ENCODE measurements around the gene NBEAL2.
A peak's percentile ranks its signal among the peaks of the same experiment; 100 is the strongest.
"Not testable (repeated sequence)": the region's sequence is repeated elsewhere in the genome, so short reads cannot be mapped to it uniquely, and the experiment has no call there.

The NBEAL2 gene

DNA sequence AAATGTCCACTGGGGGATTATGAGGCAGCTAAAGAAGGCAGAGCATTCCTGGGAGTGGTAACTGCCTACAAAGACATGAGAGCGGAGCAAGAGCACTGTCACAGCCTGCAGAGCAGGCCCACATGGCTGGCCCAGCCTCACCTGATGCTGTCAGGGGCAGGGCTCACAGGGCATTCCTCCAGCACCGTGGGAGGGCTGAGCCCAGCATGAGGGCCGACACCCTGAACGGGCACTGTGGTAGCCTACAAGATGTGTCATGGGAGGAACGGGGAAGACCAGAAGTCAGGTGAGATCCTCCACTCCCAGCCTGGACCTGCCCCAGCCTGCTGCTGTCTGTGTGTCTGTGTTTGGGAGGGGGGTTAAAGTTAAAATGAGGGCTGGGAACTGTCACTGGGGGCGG is 33.0 kb upstream of the NBEAL2 start:
- no peak for DNase-seq

DNA sequence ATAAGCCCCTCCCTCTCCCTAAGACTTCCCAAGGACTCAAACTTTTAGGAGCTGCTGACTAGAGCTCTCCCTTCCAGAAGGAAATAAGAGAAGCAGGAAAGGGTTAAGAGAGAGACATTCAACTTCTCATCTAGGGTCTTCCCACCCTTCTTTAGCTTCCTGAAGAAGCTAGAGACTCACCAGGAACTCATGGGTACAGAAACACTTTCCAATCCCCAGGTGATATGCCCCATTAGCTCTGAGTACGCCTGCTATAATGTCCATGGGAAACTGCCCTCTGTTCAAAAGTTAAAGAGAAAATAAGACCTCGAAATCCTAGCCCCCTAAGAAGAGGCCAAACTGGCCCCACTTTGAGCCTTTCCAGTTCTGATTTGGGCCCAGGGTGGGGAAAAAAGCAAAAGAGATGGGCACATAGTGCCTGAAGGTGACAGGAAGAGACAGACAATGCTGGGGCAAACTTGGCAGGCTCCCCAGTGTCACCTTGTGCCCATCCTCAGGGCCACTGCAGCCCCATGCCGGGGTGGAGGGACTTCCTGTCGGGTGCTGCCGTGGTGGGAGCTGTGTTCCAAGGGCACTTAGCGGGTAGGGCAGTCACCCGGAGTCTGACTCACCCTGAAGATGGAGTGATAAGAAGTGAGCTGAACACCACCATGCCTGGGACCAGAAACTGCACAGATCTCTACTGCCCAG is 32.5 kb upstream of the NBEAL2 start:
- DNase-seq: peak; percentile 83

DNA sequence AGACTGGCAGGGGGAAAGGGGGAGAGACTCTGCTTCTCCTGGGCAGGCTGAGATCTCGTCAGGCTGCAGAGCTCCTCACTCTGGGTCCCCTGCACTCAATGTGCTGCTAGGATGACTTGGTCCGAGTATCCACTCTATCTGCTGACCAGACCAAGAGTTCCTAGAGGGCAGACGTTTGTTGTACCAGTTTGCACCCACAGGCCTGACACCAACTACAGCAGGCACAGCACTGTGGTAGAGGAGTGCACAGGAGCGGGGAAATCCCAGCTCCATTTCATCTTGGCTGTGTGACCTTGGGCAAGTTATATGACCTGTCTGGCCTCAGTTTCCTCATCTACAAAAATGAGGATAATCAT is 31.9 kb upstream of the NBEAL2 start:
- no peak for DNase-seq

DNA sequence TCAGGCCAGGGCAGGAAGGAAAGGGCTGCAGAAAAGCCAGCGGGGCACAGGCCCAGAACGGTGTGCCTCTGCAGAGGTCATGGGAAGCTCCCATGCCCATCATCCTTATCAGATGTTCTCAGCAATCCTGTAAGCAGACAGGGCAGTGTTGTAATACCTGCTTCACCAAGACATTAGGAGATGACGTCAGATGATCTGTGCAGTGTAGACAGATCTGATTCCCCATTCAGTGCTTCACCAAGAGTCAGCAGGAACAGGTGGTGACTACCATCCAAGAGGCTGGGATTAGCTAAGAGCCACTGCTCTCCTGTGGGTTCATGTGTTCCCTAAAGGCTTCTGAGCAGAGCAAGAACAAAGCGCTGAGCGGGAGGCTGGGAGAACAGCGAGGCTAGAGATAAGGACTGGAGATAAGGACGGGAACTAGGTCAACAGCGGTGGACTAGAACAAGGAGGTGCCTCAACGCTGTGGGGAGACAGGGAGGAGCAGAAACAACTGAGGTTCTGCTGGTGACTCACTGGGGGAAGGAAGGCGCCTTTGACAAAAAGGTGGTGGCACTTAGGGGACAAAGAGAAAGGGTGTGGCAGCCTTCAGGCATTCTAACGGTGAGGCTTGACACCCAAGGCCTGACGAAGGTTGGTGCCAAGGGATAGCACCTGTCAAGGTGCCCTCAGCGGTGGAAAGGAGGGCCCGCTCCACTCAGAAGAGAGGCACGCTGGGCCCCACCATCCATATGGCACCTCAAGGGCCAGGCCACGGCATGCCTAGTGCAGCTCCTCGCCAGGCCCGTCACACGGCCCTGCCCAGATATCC is 31.3 kb upstream of the NBEAL2 start:
- DNase-seq: peak; percentile 79

DNA sequence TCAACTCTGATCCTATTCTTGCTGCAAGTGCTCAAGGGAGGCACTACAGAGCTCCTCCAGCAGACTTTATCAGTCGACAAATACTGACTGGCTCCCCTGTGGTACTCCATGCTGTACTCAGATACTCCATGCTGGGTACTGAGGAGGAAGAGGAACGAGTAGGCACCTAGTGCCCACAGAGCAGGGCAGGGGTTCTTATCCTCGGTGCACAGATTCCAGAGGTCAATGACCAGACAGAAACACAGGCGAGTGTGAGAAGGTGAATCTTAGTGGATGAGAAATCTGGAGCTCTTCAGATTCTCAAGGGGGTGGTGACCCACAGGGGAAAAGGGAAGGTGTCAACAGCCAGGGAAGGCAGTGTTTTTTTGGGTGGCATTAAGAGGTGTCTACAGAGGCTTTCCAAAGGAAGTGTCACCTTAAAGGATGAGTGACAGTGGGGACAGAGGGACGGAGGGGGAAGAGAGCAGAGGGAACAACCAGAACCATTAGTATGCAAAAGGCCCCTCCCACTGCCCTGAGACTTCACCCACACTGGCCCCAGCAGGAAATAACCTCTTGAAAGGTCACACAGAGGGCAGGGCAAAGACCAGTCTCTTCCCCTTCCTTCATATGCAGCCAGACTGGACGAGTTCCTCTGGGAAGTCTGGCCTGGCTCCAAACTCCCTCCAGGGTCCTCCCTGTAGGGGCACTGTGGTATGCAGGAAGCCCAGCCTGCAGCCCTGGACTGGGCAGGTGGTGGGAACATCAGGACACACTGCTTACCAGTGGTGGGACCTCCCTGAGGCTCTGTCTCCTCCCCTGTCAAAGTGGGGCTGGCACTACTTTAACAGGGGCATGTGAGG is 30.4 kb upstream of the NBEAL2 start:
- DNase-seq: no peak

DNA sequence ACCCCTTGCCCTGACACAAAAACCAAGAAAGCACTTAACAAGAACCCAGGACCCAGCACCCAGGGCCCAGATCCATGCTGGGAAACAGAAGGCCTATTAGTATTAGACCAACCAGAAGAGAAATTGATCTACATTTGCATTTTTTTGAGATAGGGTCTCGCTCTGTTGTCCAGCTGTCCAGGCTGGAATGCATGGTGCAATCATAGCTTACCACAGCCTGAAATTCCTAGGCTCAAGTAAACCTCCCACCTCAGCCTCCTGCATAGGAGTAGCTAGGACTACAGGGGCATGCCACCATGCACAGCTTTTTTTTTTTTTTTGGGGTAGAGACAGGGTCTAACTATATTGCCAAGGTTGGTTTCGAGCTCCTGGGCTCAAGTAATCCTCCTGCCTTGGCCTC is 29.3 kb upstream of the NBEAL2 start:
- DNase-seq: no peak

DNA sequence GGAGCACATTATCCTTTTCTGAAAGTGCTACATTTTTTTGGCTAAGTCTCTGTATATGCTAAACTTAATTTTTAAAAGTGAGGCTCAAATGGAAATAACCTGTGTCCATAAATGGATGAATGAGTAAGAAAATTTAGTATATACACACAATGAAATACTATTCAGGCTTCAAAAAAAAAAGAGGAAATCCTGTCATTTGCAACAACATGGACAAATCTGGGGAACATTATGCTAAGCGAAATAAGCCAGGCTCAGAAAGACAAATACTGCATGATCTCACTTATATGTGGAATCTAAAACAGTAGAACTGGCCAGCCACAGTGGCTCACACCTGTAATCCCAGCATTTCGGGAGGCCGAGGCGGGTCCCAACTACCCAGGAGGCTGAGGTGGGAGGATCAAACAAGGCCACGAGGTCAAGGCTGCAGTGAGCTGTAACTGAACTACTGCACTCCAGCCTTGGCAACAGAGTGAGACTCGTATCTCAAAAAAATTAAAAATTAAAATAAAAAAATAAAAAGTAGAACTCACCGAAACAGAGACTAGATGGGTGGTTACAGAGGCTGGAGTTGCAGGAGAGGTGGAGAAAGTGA is 28.7 kb upstream of the NBEAL2 start:
- no peak for DNase-seq

DNA sequence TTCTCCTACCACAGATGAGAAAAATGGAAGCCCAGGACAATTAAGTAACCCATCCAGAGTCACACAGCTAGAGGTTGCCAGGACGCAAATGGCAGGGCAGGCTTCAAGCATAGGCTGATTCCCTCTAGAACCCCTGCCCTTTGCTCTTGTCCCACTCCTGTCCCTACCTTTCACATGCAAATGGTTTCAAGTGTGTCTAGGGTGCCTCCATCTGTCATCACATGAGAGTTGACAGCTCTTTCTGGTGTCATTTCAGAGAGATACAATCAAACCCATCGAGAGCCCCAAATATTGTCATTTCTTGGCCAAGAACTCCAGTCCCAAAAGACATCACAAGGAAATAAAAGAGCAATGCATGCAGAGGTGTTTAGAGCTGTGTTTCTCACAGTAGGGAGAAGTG is 26.7 kb upstream of the NBEAL2 start:
- DNase-seq: no peak

DNA sequence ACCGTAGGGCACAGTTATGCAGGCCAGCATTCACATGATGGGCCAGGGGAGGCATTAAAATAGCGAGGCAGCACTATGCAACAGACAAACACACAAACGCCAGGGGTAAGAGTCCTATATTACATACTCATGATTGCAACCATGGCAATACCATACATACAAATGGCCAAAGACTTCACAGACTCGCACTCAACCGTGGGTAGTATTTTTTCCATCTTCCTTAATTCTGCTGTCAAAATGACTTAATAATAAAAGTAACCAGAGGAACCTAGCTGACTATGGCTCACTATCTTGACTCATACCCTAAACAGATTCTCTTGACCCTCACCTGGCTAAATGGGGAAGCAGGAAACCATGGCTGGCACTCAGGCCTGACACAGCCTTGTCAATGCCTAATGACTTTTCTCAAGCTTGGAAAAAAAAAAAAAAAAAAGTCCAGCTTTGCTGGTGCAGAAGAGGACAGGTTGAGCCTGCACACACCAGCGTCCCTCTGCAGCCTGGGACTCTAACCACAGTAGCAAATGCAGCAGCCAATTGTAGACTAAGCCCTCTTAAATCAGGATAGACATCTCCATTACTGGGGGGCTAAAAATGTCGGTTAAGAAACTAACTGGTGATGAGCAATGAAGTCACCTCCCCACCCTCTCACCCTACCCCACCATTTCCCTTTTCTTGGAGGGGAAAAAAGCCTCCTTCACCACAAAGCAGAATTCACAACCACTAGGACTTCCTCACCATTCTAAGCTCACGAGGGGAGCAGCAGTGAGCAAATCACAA is 26.0 kb upstream of the NBEAL2 start:
- no peak for DNase-seq

DNA sequence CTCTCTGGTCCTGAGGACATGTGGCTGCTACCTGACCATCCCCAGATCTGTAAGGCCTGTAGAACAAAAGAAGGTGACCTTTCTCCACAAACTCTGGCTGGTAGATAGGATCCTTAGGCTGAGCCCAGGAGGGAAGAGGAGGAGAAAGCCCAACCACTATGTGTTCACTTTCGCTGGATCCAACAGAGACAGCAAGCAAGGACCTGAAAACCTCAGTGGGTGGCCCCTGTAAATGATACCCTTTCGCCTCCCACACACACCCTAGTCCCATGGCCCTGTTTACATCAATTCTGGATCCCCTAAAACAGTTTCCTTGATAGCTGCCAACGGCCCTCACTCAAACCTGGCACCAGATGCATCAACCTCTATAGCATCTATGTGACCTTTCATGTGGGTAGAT is 25.3 kb upstream of the NBEAL2 start:
- no peak for DNase-seq

DNA sequence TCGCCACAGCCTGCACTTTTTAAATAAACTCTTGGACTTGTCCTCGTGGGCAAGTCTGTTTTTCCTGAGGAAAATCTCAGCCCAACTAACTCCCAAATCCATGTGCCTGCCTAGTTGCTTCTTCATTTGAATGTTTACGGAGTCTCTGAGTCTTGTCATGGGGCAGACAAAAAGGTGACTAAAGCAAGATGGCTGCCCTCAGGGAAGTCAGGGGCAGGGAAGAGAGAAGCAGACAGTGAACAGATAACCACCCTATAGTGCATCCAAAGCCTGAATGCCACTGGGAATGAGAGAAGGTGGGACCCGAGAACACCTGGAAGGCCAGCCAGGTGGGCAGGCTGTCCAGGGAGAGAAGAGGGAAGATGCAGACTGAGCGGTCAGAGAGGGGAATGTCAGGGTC is 24.3 kb upstream of the NBEAL2 start:
- no peak for DNase-seq

DNA sequence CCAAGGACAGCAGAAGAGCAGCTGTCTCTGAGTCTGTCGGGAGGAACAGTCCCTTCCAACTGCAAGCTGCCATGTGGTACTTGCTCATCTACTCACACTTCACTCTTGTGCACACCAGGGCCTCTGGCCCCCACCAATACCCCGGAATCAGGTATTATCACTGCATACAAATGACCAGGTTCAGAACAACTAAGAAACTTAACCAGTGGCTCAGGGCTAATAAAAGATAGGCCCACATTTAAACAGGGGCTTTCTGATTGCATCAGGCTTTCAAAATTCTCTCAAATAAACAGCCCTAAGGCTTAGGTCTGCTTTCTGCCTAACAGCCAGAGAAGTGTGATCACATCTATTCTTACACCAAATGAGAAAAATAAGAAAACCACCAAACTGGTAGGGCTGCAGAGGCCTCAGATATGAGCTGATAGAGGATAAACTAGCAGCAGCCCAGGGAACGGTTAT is 23.6 kb upstream of the NBEAL2 start:
- DNase-seq: peak; percentile 33

DNA sequence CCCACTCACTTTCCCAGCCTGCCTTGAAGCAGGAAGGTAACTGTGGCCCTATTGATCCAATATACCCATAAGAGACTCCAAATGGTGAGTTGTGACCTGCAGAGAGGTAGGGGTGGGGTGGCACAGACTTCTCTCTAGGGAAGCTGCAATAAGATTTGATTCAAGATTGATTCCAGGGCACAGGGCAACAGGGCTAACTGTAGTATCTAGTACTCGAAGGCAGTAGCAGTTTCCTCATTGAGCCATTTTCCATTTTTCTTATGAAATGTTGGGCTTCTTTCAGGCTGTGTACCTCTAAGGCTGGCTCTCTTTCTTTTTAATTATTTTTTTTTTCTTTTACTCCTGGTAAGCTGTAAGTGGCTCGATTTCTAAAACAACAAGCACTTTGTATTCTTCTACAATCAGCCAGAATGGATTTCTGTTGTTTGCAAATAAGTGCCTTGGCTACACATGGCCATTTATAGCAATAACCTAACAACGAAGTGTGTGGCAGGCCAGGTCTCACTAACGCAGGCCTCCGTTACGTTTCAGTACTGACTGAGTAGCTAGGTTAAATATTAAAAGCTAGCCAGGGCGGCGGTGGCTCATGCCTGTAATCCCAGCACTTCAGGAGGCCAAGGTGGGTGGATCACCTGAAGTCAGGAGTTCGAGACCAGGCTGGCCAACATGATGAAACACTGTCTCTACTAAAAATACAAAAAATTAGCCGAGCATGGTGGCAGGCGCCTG is 22.2 kb upstream of the NBEAL2 start:
- no peak for DNase-seq

DNA sequence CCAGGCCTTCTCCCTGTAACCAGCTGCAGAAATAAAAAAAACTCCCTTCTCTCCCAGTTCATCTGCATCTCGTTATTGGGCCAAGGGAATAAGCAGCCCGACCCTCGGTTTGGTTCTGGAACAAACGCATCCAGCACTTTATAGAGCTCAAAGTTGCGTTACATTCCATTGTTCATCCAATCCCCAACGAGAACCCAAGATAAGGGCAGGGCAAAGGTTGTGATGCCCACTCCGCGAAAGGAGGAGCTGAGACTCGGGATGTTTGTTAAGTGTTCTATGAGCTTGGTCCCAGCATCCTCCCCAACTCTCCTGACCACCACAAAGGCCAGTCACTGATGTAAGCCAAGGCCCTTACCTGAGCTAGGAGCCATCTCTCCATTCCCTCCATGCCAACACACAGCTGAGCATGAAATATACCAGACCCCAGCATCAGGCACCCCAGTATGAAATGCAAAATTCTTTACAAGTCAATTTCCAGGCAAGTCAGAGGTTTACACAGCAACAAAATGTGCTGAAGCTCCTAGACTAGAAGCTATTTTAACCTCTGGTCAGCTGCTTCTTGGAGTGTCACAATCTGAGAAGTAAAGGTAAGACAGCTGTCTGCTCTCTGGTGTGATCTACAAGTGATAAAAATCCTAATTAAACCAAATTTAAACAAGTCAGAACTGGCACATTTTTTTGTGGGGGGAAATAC is 20.9 kb upstream of the NBEAL2 start:
- no peak for DNase-seq

DNA sequence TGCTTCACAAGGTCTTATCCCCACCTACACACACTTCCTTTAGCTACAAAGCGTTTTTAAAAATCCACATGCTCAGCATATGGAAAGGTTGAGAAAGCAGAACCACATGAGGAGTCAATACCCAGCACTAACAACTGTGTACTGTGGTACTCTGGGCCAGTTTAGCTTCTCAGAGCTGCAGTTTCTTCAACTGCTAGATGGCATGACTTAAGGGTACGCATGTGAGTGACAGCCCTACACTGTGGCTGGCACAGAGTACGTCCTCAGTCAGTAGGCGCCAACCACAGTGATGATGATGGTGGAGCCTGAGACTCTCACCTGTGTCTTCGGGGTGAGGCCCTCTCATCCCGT is 20.3 kb upstream of the NBEAL2 start:
- peak; percentile 50 for DNase-seq

DNA sequence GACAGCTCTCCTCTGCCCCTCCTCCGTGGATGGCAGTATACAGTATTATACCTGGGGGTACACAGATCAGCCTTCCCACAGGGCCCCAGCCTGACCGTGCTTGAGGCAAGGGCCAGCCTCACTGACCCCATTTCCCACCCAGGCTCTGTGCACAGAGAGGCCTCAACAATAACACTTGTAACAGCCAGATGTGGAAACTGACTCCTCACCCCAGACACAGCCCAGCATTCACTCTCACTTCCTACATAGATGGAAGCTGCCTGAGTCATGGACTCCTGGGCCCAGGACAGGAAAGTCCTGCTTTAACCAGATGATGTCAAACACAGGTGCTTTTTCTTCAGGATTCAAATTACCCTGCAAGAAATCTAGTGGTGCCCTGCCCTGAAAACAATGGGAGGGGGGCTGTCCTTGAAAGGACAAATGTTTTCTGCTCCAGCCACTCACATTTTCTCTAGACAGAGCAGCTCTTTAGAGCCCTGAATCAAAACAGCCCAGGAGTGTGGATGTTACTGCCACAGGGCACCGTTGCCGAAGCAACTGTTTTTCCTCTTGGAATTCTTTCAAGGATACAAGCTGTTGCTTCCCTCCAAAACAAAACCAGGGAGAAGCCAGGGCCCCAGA is 19.3 kb upstream of the NBEAL2 start:
- DNase-seq: no peak

DNA sequence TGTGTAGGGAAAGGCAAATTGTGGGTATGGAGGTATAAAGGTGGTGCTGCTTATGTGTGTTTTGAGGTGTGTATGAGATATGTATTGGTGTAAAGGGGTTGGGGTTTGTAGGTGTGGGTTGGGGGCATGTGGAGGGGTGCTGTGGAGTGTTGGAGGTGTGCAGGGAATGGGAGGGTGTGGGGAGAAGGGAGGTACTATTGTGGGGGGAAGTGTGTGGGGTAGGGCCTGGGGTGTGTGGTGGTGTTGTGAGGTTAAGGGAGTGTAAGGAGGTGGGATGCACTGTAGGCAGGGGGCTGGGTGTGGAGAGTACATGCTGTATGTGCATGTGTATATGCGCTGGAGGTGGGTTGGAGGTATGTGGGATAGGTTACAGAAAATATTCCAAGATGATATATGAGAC is 18.6 kb upstream of the NBEAL2 start:
- DNase-seq: no peak

DNA sequence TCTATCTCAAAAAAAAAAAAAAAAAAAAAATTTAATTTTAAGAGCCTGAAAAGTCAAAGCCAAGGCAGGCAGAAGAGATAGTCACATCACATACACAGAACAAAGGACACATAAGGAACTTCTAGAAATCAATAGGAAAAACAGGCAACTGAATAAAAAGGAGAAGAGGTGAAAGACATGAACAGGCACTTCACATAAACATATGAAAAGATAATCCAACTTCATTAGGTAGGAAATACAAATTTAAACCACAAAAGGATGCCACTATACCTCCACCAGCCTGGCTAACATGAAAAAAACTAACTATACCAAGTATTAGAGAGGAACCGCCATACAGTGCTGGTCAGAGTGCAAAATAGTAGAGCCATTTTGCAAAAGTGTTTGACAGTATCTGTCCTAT is 17.0 kb upstream of the NBEAL2 start:
- no peak for DNase-seq

DNA sequence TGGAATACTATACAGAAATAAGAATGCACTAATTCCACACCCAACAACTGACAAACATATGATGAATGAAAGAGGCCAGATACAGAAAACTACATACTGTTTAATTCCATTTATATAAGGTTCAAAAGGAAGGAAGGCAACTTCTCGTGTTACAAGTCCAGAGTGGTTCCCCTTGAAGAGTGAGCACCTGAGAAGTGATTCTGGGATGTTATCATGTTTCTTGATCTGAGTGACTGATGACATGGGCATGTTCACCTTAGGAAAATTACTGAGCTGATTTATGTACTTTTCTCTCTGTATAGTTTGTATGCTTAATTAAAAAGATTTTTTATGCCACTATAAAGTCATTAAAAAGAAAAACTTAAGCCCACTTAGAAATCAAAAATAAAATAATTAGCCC is 16.5 kb upstream of the NBEAL2 start:
- no peak for DNase-seq

DNA sequence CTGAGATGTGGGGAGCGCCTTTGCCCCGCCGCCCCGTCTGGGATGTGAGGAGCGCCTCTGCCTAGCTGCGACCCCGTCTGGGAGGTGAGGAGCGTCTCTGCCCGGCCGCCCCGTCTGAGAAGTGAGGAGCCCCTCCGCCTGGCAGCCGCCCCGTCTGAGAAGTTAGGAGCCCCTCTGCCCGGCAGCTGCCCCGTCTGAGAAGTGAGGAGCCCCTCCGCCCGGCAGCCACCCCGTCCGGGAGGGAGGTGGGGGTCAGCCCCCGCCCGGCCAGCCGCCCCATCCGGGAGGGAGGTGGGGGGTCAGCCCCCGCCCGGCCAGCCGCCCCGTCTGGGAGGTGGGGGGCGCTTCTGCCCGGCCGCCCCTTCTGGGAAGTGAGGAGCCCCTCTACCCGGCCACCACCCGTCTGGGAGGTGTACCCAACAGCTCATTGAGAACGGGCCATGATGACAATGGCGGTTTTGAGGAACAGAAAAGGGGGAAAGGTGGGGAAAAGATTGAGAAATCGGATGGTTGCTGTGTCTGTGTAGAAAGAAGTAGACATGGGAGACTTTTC is 15.4 kb upstream of the NBEAL2 start:
- DNase-seq: not testable (repeated sequence)
